Hepatocyte (in vitro differentiated cells): ENCODE data around the gene C4orf51.

ENCODE experiments used
- EZH2 ChIP-seq: fragments of 200-600 bp; sonication (generic); IDR thresholded peaks from 2 replicates; pipeline ENCODE4 v1.6.1; 2016; ENCODE audit warnings: antibody characterized with exemption, mild to moderate bottlenecking, borderline replicate concordance
- EZH2phosphoT487 ChIP-seq: fragments of 200-600 bp; sonication (generic); IDR thresholded peaks from one replicate; pipeline ENCODE4 v1.6.1; 2018; ENCODE audit warnings: antibody characterized with exemption, mild to moderate bottlenecking, low read depth, moderate library complexity; ENCODE audit not compliant: unreplicated experiment, severe bottlenecking
- TF ChIP-seq, protein P1 (sequence below): fragments of 200-600 bp; sonication (generic); IDR thresholded peaks from 2 replicates; pipeline ENCODE4 v1.5.1; 2016; ENCODE audit warnings: antibody characterized with exemption, mild to moderate bottlenecking; ENCODE audit not compliant: poor library complexity

DNA sequence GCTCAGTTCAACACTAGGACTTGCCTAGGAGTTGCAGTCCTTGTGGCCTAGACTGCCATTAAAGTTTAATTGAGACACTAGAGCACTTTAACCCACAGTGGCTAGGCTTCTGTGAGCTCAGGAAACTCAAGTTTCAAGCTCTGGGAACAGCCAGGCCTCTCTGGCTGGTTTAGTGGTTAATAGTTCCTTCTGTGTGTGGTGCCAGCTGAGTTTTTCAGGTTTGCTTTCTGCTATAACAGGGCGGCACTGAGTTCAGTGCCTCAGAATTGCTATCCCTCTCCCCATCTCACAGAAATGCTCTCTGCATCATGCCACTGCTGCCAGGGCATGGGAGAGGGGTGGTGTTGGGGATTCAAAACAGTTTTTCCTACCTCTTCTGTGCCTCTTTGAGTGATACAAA is 44.8 kb upstream of the C4orf51 start:
- TF ChIP-seq, protein P1, sequence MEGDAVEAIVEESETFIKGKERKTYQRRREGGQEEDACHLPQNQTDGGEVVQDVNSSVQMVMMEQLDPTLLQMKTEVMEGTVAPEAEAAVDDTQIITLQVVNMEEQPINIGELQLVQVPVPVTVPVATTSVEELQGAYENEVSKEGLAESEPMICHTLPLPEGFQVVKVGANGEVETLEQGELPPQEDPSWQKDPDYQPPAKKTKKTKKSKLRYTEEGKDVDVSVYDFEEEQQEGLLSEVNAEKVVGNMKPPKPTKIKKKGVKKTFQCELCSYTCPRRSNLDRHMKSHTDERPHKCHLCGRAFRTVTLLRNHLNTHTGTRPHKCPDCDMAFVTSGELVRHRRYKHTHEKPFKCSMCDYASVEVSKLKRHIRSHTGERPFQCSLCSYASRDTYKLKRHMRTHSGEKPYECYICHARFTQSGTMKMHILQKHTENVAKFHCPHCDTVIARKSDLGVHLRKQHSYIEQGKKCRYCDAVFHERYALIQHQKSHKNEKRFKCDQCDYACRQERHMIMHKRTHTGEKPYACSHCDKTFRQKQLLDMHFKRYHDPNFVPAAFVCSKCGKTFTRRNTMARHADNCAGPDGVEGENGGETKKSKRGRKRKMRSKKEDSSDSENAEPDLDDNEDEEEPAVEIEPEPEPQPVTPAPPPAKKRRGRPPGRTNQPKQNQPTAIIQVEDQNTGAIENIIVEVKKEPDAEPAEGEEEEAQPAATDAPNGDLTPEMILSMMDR = no peak
- TF ChIP-seq EZH2 = no peak
- TF ChIP-seq EZH2phosphoT487 = no peak
